HG02852 (cell line): Measurements from ENCODE around the gene EFTUD2.
"Not testable (repeated sequence)": the region's sequence is repeated elsewhere in the genome, so short reads cannot be mapped to it uniquely, and the experiment has no call there.

Experiments used
- ATAC-seq: cut with Tn5 transposase; IDR thresholded peaks from one replicate; pipeline ENCODE4 v1.9.1; 2021; ENCODE audit warnings: mild to moderate bottlenecking, moderate library complexity; ENCODE audit not compliant: unreplicated experiment

Gene EFTUD2

DNA sequence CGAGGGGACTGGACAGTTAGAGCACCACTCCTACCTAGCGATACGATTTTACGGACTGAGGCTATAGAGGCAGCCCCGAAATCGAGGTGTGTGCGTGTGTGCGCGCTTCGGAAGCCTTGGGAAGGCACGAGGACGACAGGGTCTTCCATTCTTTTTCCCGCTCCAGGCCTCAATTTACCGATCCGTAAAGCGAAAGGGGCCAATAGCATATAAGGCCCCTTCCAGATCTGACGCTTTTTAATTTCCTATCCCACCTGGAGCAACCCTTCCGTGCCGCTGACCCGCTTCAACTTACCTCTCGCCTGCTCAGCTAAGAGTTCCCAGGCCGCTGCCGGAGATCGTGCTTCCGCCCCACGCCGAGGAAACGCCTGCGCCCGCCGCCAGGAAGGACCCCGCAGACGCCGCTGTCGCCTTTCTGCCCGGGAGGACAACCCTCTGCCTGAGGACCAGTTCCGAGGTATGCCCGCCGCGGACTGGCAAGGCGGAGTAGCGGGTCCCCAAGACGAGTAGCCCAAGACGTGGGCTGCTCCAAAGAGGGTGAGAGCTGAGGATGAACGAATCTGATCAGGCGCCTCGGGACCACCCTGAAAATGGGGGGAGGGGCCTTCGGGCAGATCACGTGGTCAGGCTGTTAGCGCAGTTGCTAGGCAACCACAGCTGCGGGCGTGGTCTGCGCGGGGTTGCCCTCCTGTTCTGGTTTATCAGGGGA lies at the start of gene EFTUD2:
Gene EFTUD2 (minus strand): TSS at position 372 of the 709 bp plus-strand sequence. CDS start 4,924 bp downstream, outside the sequence.
- peak; percentile 75 for ATAC-seq

GRCh38 chr17:44948315-44948795 lies 49.1 kb upstream of the EFTUD2 start:
- no peak for ATAC-seq

DNA sequence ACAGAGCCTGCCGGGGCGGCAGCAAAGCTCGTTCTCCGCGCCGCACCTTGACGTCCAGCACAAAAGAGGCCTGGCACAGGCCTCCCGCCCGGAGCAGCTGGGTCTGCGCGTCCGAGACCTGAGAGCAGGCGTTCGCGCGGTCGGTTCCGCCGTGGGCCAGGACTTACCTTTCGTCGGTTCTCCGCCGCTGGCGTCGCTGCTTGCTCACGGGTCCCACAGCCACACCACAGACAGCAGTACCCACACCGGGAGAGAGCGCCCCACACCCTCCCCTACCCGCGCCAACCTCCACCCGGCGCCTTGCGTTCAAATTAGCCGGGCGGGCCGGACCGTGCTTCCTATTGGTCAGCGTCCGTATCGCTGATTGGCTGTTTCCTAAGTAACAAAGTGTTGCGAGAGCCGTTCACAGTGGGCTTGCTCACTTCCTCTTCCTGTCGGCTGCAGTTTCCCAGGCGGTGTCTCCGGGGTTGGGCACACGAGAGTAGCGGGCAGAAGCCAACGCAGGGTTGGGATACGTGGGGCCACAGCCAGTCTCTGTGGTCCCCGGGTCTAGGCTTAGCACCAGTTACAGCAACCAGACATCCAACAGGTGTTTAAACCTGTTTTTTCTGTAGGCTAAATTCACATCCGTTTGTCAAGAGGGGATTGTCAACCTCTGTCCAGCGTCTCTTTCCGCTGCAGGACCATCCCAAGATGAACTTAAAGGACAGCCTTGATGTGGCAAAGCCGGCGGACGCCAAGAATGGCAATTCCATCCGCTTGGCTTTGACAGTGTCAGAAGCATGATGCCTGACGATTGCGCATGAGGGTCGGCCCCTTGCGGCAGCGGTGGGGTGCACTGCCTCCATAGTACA lies 48.4 kb upstream of the EFTUD2 start, which contains the start of gene KIF18B:
Gene KIF18B (minus strand): TSS at position 313 of the 854 bp plus-strand sequence. CDS start 11,429 bp downstream, outside the sequence.
- ATAC-seq: peak; percentile 91

- not testable (repeated sequence) for ATAC-seq
Measured at GRCh38 chr17:44945652-44946051, 46.4 kb upstream of the EFTUD2 start.

GRCh38 chr17:44942456-44942855 lies 43.2 kb upstream of the EFTUD2 start:
- no peak for ATAC-seq

DNA sequence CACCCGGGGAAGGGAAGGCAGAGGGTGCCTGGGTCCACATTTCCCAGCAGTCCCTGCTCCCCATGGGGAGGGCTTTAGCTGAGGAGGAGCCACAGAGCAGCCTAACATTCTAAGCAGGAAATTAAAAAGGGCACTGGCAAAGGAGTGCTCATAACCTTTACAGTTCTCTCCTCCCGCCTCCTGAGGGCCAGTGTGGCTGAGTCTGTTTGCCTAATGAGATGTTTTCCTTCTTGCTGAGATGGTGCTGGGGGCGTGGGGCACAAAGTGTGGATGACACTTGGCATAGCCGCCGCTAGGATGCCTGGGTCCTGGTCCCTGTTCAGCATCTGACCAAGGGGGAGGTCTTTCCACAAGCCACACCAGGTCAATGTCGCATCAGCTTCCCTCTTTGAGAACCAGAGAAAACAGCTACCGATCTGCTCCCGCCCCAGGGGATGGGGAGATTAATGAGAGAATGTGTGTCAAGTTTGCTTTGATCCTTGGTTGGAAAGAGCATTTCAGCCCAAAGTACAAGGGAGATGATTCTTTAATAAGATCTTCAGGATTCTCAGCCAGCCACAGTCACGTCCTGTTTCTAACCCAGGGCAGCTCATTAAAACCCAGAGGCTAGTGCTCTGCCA lies 42.6 kb upstream of the EFTUD2 start:
- no peak for ATAC-seq

- ATAC-seq: no peak
Measured at GRCh38 chr17:44940768-44941167, 41.5 kb upstream of the EFTUD2 start.

- no peak for ATAC-seq
Measured at GRCh38 chr17:44940317-44940716, 41.1 kb upstream of the EFTUD2 start.

DNA sequence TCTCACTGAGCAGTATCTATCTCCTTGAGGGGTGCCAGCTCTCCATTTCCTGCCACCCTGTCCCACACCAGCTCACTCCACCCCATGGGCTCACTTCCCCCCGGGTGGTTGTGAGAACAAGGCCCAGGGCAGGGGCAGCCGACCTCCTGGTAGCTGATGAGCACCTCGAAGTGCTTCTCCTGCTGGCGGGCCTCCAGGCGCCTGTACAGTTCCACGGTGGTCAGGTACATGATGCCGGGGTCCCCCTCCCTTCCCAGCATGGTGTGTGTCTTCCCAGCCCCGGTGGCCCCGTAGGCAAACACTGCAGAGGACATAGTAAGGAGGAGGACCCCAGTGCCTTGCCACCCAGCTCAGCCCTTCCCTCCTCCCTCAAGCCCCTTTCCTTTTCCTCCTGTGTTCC lies 35.9 kb upstream of the EFTUD2 start:
- no peak for ATAC-seq

- ATAC-seq: no peak
Measured at GRCh38 chr17:44934745-44935105, 35.5 kb upstream of the EFTUD2 start.

- ATAC-seq: no peak
Measured at GRCh38 chr17:44933824-44934744, 34.8 kb upstream of the EFTUD2 start.

- ATAC-seq: no peak
Measured at GRCh38 chr17:44932787-44933097, 33.5 kb upstream of the EFTUD2 start.

GRCh38 chr17:44932096-44932786 lies 33.0 kb upstream of the EFTUD2 start:
- no peak for ATAC-seq

GRCh38 chr17:44931376-44931775 lies 32.1 kb upstream of the EFTUD2 start:
- ATAC-seq: no peak

DNA sequence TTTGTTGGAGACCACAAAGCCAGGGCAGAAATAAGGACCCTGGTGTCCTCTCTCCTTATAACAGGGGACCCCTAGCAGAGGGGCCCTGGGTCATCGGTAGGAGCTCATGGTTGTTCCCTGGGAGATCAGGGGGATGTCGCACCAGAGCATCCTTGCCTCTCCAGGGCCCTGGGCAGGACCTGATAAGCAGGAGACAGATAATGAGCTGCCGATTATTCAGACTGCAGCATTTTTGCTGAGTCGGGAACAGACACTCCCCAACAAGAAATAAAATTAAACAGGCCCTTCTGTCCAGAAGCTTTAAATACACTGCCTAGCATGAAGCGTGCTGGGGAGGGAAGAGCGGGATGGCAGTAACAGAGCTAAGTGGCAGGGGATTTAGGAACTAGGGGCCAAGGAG lies 31.4 kb upstream of the EFTUD2 start:
- no peak for ATAC-seq

DNA sequence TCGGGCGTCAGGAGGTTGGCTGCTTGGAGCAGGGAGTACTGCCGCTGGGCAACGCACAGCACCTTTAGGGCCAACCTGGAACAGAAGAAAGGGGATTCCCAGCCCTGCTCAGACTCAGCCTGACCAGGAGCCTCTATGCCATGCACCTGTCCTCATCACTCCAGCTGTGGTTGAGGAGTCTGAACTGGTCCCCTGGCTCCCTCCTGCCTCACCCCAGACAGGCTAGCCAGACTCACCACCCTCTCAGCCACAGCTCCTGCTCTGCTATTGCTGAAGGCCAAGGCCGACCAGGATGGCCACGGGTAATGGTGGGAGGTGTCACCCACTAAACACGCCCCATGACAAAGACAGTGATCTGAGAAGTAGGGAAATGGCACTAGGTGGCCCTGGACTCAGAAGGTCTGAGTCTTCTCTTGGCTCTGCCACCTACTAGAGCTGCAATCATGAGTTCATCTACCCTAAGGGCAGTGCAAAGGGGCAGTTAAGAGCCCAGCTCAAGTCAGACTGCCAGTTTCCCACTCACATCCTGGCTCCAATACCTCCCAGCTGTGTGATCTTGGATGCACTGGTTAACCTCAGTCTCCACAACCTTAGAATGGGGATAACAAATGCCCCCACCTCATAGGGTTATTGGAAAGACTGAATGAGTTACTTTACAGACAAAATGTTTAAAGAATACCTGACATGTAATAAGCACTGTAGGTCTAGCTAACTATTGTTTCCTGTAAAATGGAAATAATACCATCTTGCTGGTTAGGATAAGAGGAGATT lies 29.9 kb upstream of the EFTUD2 start:
- ATAC-seq: no peak

- ATAC-seq: no peak
Measured at GRCh38 chr17:44928136-44928535, 28.9 kb upstream of the EFTUD2 start.

DNA sequence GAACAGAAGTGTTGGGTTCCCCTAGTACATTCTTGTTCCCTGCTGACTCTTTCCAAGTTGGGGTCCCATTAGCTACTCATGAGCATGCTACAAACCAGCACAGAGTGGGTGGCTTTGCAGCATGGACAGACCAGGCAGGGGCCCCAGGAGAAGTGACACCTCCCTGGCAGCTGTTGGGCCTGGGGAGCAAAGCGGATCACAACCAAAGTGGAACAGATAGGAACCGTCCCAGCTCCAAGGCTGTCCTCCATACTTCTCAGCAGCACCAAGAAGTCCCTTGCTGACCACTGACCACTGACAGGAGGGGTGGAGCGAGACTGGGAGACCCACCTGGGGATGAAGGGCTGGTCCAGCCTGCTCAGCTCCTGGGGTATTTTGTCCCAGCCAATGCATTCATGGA lies 28.5 kb upstream of the EFTUD2 start:
- no peak for ATAC-seq

DNA sequence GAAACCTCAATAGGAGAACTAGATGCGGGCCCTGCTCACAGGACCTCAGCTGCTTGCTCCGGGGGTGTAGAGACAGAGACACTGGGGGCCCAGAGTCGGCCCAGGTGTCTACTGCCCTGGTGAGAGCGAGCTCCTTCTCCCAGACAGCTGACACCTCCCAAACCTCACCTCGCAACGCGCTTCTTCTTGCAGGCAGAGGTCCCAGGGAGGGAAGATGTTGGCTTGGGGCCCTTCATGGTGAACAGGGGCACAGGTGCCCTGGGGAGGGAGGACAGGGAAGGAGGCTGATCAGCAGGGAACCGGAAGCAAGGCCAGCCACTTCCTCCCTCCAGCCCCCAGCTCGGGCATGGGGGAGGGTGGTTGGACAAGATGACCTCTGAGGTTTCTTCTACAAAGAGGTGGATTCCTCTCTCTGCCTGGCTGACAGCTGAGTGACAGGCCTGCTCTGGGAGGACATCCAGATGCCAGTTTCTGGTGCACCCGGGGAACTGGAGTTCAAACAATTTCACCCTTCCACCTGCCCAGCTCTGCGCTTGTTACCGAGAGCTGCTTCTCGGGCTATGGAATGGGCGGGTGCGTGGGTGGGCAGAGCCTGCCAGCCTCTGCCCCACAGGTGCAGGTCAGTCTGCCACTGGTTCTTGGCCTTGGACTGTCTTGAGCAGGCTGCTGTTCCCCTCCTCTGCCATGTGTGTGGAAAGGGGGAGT lies 27.7 kb upstream of the EFTUD2 start:
- no peak for ATAC-seq
